HUES48 (cell line): ENCODE results near the gene AHSG.

Source experiments
- H3K27ac ChIP-seq: one replicate; pipeline ENCODE4 v1.7.0; 2013; ENCODE audit warnings: low read depth, low read length, inconsistent platforms
- H3K27me3 ChIP-seq: 2 replicates; pipeline ENCODE4 v1.6.1; 2013; ENCODE audit warnings: mild to moderate bottlenecking, low read length; ENCODE audit not compliant: control insufficient read depth, insufficient read depth
- H3K36me3 ChIP-seq: 2 replicates; pipeline ENCODE4 v1.6.1; 2013; ENCODE audit warnings: low read length; ENCODE audit not compliant: control insufficient read depth, insufficient read depth
- H3K4me1 ChIP-seq: 2 replicates; pipeline ENCODE4 v1.6.1; 2013; ENCODE audit warnings: mild to moderate bottlenecking, low read length; ENCODE audit not compliant: control insufficient read depth, insufficient read depth
- H3K4me3 ChIP-seq: 2 replicates; pipeline ENCODE4 v1.5.1; 2013; ENCODE audit warnings: mild to moderate bottlenecking, low read depth, low read length
- H3K9ac ChIP-seq: 2 replicates; pipeline ENCODE4 v1.6.1; 2013; ENCODE audit warnings: mild to moderate bottlenecking, low read depth, low read length, moderate library complexity
- H3K9me3 ChIP-seq: 2 replicates; pipeline ENCODE4 v1.6.1; 2013; ENCODE audit warnings: low read length; ENCODE audit not compliant: control insufficient read depth, insufficient read depth

Gene AHSG

DNA sequence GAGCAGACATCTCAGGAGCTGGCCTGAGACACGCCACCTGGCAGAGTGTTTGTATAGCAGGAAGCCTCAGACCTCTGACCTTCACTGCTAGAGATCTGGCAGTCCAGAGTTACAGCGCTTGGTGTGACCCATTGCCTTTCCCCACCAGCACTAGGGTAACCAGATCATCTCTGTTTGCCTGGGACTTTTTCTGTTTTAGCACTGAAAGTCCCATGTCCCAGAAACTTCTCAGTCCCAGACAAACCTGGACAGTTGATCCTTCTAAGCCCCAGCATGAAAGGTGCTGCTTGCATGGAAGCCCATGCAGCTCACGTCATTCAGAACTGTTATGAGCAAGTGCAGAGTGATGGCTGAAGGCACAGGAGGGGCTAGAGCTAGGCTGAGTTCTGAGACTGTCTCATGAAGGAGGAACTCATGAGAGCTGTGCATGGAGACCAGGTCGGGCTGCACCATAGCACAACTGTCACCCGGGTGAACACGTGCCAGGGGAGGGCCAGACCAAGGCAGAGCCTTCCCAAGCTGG is 18.2 kb upstream of the AHSG start:
- no peaks in the 10 kb centered on the region for H3K9me3 ChIP-seq
- no peaks in the 10 kb centered on the region for H3K27me3 ChIP-seq
- no peak overlapping the region for H3K9ac ChIP-seq
- H3K4me1 ChIP-seq = peaks cover 4% of the 10 kb centered on the region
- no peak overlapping the region for H3K27ac ChIP-seq
- H3K36me3 ChIP-seq = no peaks in the 10 kb centered on the region
- no peak overlapping the region for H3K4me3 ChIP-seq

DNA sequence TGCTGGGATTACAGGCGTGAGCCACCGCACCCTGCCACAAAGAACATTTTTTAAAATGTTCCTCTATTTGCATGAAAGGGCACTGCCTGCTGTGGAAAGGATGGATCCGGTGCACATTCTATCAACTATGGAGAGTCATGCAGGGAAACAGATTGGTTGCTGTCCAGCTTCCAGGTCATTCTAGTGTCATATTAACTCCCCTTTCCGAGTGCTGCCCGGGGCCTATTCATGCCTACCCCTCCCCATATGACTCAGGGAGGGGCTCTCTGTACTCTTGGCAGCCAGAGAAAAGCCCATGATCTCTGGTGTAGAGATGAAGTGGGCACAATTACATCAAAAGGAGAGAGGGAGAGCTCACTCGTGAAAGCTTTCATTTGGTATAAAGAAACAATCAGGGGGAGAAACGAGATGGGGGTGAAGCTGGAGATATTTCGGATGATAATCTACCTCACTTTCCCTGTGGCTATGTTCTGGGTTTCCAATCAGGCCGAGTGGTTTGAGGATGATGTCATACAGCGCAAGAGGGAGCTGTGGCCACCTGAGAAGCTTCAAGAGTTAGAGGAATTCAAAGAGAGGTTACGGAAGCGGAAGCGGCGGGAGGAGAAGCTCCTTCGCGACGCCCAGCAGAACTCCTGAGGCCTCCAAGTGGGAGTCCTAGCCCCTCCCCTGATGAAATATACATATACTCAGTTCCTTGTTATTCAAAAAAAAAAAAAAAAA is 16.1 kb upstream of the AHSG start:
- H3K27ac ChIP-seq = no peak overlapping the region
- no peaks in the 10 kb centered on the region for H3K36me3 ChIP-seq
- H3K27me3 ChIP-seq = no peaks in the 10 kb centered on the region
- no peak overlapping the region for H3K9ac ChIP-seq
- peaks cover 4% of the 10 kb centered on the region for H3K4me1 ChIP-seq
- H3K4me3 ChIP-seq = no peak overlapping the region
- H3K9me3 ChIP-seq = no peaks in the 10 kb centered on the region

DNA sequence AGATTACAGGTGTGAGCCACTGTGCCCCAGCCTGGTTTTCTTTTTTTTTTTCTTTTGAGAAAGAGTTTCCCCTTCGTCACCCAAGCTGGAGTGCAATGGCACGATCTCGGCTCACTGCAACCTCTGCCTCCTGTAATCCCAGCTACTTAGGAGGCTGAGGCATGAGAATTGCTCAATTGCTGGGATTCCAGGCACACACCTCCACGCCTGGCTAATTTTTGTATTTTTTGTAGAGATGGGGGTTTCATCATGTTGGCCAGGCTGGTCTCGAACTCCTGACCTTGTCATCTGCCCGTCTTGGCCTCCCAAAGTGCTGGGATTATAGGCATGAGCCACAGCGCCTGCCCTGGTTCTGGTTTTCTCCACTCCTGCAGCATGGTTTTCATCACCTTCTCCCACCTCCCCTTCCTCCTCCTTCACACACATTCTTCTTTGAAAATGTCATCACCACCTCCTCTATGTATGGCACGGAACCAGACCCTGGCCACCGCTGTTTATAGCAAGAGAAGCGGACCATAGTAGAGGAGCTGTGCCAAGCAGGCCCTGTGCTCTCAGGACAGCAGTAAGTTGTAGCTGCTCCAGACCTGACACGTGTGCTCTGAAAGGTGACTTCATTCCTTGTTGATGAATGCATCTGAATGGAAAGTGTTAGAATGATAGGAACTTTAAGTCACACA is 14.6 kb upstream of the AHSG start:
- H3K27ac ChIP-seq = no peak overlapping the region
- H3K27me3 ChIP-seq = no peaks in the 10 kb centered on the region
- no peaks in the 10 kb centered on the region for H3K9me3 ChIP-seq
- no peak overlapping the region for H3K4me3 ChIP-seq
- peaks cover 4% of the 10 kb centered on the region for H3K4me1 ChIP-seq
- no peak overlapping the region for H3K9ac ChIP-seq
- H3K36me3 ChIP-seq = no peaks in the 10 kb centered on the region

DNA sequence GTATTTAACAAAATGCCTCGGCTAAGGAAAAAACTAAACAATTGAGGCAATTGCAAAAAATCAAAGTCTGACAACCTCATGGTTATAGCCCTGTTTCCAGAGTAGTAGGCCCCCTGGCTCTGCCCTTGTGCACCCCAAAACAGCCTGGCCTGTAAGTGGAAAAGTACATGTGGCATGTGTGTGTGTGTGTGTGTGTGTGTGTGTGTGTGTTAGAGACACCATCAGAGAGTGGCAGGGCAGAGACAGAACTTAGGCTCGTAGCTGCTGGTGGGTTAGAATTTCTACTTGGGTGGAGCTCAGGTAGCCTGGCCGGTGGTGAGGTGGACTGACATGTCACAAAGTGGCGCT is 14.1 kb upstream of the AHSG start:
- no peak overlapping the region for H3K4me3 ChIP-seq

DNA sequence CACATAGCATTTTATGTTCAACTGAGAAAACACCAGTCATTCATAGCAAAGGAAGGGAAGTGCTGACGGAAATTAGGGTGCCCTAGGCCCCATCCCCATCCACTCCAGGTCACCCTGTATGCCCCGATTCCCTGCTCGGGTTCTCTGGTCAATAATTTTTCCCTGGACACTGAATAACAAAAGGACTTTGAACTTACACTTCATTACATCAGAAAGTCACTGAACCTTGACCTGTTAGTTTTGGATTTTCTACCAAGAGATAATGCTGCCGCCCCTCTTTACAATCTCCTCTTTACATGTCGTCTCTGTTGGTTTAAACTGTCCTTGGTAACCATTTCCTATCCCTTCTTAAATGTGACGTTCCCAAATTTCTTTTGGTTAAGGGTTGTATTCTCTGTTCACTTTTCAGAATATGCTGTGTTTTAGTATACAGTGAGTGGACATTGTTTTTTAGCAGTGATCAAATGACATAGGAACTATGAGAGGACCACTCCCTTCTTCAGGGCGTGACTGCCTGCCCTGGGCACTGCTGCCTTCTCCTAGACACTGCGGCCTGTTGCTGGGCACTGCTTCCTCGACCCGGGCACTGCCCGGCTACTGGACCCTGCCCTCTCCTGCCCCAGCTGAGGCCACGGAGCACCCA is 13.6 kb upstream of the AHSG start:
- no peaks in the 10 kb centered on the region for H3K27me3 ChIP-seq

More for the DNA sequence above, 14.1 kb upstream of the AHSG start:
- Histone ChIP-seq H3K27me3 (no peaks in the 10 kb centered on the region), H3K9me3 (no peaks in the 10 kb centered on the region), H3K4me1 (peaks cover 4% of the 10 kb centered on the region), H3K36me3 (no peaks in the 10 kb centered on the region), H3K9ac (no peak overlapping the region), H3K27ac (no peak overlapping the region)

DNA sequence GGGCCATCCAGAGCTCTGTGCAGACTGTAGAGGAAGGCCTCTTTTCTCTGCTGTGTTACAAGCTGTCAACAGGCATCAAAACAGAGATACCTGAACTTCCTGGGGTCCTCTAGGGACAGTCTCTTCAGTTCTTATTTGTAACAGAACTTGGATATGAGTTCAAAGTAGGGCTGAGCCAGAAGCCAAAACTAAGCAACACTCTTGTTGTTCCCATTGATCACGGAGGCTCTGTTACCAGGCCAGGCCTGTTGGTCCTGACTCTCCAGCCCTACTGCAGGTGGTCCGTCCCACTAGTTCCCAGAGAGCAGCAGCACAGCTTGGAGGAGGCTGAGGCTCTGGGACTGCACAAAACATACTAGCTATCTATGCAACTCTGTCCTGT is 13.1 kb upstream of the AHSG start:
- Histone ChIP-seq H3K9ac (no peak overlapping the region), H3K4me3 (no peak overlapping the region), H3K36me3 (no peaks in the 10 kb centered on the region), H3K27ac (no peak overlapping the region), H3K4me1 (peaks cover 4% of the 10 kb centered on the region), H3K27me3 (no peaks in the 10 kb centered on the region), H3K9me3 (no peaks in the 10 kb centered on the region)

More for the DNA sequence above, 13.6 kb upstream of the AHSG start:
- Histone ChIP-seq H3K27ac (no peak overlapping the region), H3K9me3 (no peaks in the 10 kb centered on the region), H3K36me3 (no peaks in the 10 kb centered on the region), H3K9ac (no peak overlapping the region), H3K4me1 (peaks cover 4% of the 10 kb centered on the region), H3K4me3 (no peak overlapping the region)

DNA sequence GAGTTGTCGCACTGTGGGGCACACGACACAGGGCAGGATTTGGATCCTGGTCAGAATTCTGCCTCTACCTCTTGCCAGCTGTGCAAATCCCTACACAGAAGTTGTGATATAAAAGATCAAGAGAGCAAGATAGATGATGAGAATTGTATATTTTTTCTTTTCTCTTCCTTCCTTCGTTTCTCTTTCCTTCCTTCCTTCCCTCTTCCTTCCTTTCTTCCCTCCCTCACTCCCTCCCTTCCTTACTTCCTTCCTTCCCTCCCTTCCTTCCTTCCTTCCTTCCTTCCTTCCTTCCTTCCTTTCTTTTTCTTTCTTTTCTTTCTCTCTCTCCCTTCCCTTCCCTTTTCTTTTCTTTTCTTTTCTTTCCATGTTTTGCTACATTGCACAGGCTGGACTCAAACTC is 12.0 kb upstream of the AHSG start:
- no peaks in the 10 kb centered on the region for H3K9me3 ChIP-seq
- H3K27ac ChIP-seq = no peak overlapping the region
- H3K27me3 ChIP-seq = no peaks in the 10 kb centered on the region
- H3K36me3 ChIP-seq = no peaks in the 10 kb centered on the region
- peaks cover 4% of the 10 kb centered on the region for H3K4me1 ChIP-seq
- H3K4me3 ChIP-seq = no peak overlapping the region
- no peak overlapping the region for H3K9ac ChIP-seq

DNA sequence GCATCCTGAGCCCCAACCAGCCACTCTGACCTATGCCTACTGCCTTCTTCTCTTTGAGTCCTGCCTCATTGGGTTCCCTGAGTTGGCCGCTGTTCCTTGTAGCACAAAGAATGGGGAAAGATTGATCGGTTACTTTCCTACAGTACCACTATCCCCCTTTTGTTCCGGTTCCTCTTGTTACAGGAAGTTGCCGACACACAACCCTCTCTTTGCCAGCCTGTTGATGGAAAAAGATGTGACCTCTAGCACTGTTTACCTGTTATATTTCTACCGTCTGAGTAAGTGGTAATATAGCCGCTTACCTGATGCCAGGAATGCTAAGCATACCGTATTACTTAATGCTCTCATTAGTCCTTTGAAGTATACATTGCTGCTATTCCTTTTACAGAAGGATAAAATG is 9.7 kb upstream of the AHSG start:
- Histone ChIP-seq H3K27ac (no peak overlapping the region), H3K36me3 (no peaks in the 10 kb centered on the region), H3K9ac (no peak overlapping the region), H3K27me3 (no peaks in the 10 kb centered on the region), H3K4me3 (no peak overlapping the region), H3K4me1 (no peaks in the 10 kb centered on the region), H3K9me3 (no peaks in the 10 kb centered on the region)

DNA sequence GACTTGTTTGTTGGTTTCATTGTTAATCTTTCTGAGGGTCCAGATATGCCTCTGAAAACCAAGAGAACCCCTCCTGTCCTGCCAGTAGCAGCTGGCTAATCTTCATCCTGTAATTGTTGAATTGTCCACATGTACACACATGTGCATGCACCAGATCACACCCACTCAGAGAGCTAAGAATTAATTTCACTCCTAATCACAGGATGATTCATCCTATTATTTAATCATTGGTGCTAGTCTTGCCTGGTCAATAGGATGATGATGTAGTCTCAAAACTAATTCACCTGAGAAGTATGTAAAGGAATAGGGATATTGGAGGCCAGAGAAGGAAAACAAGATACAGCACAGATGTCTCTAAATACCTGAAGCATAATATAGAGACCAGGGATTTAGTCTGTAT is 7.8 kb upstream of the AHSG start:
- Histone ChIP-seq H3K9me3 (no peaks in the 10 kb centered on the region), H3K9ac (no peak overlapping the region), H3K4me1 (no peaks in the 10 kb centered on the region), H3K36me3 (no peaks in the 10 kb centered on the region), H3K4me3 (no peak overlapping the region), H3K27me3 (no peaks in the 10 kb centered on the region), H3K27ac (no peak overlapping the region)

DNA sequence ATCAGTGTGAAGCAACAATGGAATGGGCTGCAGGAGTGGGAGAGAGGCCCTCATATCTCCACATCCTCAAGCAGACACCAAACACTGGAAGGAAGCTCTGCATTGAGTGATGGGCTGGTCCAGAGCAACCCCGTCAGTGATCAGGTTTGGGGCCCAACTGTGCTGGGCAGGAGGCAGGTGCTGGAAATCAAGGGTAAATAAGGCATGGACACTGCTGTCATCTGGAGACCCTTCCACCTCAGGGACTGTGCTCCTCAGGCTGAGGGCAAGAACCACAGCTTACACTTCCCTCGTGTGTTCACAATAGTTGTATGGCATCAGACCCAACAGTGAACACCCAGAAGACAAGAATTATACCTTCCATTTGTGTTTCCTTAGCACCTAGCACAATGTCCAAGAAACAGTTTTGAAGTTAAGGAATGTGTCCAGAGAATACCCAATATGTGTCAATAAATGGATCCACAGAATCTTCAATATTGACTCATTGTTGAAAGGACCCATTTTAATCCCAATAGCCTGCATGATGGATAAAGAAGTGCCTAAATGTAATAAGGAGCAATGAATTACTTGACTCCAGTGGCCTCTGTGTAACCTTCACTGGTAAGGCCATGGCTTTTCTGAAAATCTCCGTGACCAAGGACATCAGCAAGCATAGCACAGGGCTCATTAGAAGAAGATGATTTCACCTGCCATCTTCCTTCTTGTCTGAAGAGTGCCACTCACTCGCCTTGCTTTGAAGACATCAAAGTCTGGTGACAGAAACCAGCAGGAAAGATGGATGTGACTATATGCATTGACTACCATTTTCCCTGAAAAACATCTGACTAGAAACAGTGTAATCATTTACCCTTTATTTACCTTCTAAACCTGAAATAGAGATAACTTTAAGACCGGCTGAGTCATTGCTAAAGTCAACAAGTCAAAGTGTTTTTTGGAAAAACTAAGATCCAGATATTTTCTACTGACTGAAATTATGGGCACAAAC is 7.0 kb upstream of the AHSG start:
- Histone ChIP-seq H3K27ac (no peak overlapping the region), H3K4me3 (no peak overlapping the region), H3K9ac (no peak overlapping the region), H3K4me1 (no peaks in the 10 kb centered on the region), H3K9me3 (no peaks in the 10 kb centered on the region), H3K27me3 (no peaks in the 10 kb centered on the region), H3K36me3 (no peaks in the 10 kb centered on the region)
